ENCODE measurements around the gene COBL.

- TF ChIP-seq CTCF (IDR thresholded peaks at IDR 0.05; ENCODE audit: low read depth, low read length, poor library complexity, severe bottlenecking) (no peak), EZH2phosphoT487 (IDR thresholded peaks at IDR 0.05; ENCODE audit: borderline replicate concordance, low read length) (no peak)
Measured at GRCh38 chr7:51269911-51270310, 46.7 kb downstream of the COBL start.
